ENCODE results near the gene TTLL4. TPM values are rescaled to one million over a fixed set of nuclear protein-coding genes. Genes with fewer than 3 reads are reported as not detected.

Gene TTLL4
- total and polyA plus RNA-seq, 2 of the 8 experiments (the other 6 are each of a cell fraction or from before 2014, with no cell fraction given): 71.1 to 105 TPM

- Histone ChIP-seq H3K4me2 (ENCODE audit: insufficient read depth in 1 of 2, low read depth in 2 of 2, low read length in 2 of 2) (no peak overlapping the region), H2BK12ac (ENCODE audit: low read depth, low read length) (no peak overlapping the region), H3K79me1 (ENCODE audit: low read depth, low read length) (peaks cover 2% of the 10 kb centered on the region; the same call in 1 of the 2 replicates), H2BK15ac (ENCODE audit: low read length) (no peak overlapping the region), H3K36me3 (ENCODE audit: control insufficient read depth in 2 of 4, insufficient read depth in 4 of 4, low read length in 3 of 4) (peaks cover 22 to 80% (median 48%) of the 10 kb centered on the region in 4 experiments), H3K18ac (ENCODE audit: extremely low read depth, low read length) (no peak overlapping the region), H3K9ac (replicated peaks in 1 of 4; ENCODE audit: extremely low read depth in 1 of 4, low read depth in 3 of 4, low read length in 3 of 4) (no peak overlapping the region), H4K8ac (ENCODE audit: extremely low read depth, insufficient read depth, low read length) (no peak overlapping the region), H3K79me2 (ENCODE audit: control insufficient read depth in 1 of 2, insufficient read depth in 2 of 2, low read length in 2 of 2) (no peaks in the 10 kb centered on the region), H3K27me3 (replicated peaks in 1 of 4; ENCODE audit: control insufficient read depth in 3 of 4, extremely low read depth in 1 of 4, insufficient read depth in 3 of 4, low read length in 3 of 4) (no peaks in the 10 kb centered on the region), H4K91ac (replicated peaks; ENCODE audit: insufficient read length, low read length) (no peak overlapping the region), H3K4ac (replicated peaks; ENCODE audit: insufficient read length, low read depth, low read length) (no peak overlapping the region), H3K23me2 (ENCODE audit: low read depth, low read length) (no peaks in the 10 kb centered on the region), H3K4me1 (replicated peaks in 1 of 4; ENCODE audit: control insufficient read depth in 3 of 4, insufficient read depth in 4 of 4, low read length in 3 of 4) (no peaks in the 10 kb centered on the region), H3K23ac (ENCODE audit: insufficient read length) (no peak overlapping the region), H4K20me1 (replicated peaks in 1 of 2; ENCODE audit: control insufficient read depth in 1 of 2, insufficient read depth in 2 of 2, low read length in 2 of 2) (peaks cover 2 to 3% of the 10 kb centered on the region in 2 experiments), H2BK20ac (ENCODE audit: low read length) (no peak overlapping the region), H3K9me3 (ENCODE audit: insufficient read depth in 2 of 2, low read depth in 1 of 2, low read length in 1 of 2) (no peaks in the 10 kb centered on the region), H2BK120ac (replicated peaks; ENCODE audit: low read depth, low read length) (no peak overlapping the region), H2AK5ac (ENCODE audit: low read depth, low read length) (no peak overlapping the region), H3K4me3 (ENCODE audit: extremely low read depth in 1 of 4, insufficient read depth in 2 of 4, low read depth in 3 of 4, low read length in 4 of 4) (no peak overlapping the region), H4K5ac (ENCODE audit: insufficient read length, low read depth, low read length) (no peak overlapping the region), H2BK5ac (ENCODE audit: low read depth, low read length) (no peak overlapping the region), H3K56ac (replicated peaks; ENCODE audit: insufficient read length, low read depth, low read length) (no peak overlapping the region), H2AFZ (ENCODE audit: low read length) (no peak overlapping the region), H3K27ac (ENCODE audit: low read depth, low read length) (no peak overlapping the region), H3K14ac (ENCODE audit: insufficient read length) (no peak overlapping the region)
- no peak for TF ChIP-seq TBP (IDR thresholded peaks at IDR 0.05; ENCODE audit: low read depth, low read length)
- TF ChIP-seq TAF7 (optimal IDR thresholded peaks at IDR 0.05; ENCODE audit: borderline replicate concordance, low read depth, low read length): no peak
- no peak for TF ChIP-seq KDM5A (IDR thresholded peaks at IDR 0.05; ENCODE audit: low read length)
- TF ChIP-seq SIN3A (conservative IDR thresholded peaks at IDR 0.05 in 1 of 2, IDR thresholded peaks at IDR 0.05 in 1 of 2; ENCODE audit: low read depth in 1 of 2, low read length in 2 of 2): no peak
- no peak for TF ChIP-seq SIX5 (IDR thresholded peaks at IDR 0.05; ENCODE audit: low read depth, low read length)
- no peak for TF ChIP-seq RBBP5 (IDR thresholded peaks at IDR 0.05; ENCODE audit: borderline replicate concordance, low read depth, low read length)
- TF ChIP-seq KDM1A (IDR thresholded peaks at IDR 0.05; ENCODE audit: borderline replicate concordance, low read length): no peak
- no peak for TF ChIP-seq CEBPB (IDR thresholded peaks at IDR 0.05; ENCODE audit: low read depth, low read length)
- 91 to 100% methylated on average over 1 to 3 of the region's 3 CpGs for WGBS, 2 experiments (ENCODE audit: extremely low coverage in 1 of 2, insufficient coverage in 1 of 2, insufficient read length in 1 of 2, insufficient replicate concordance in 2 of 2, low coverage in 1 of 2, low lambda C conversion rate in 2 of 2, missing lambda C conversion rate in 1 of 2)
- POLR2A ChIA-PET (ENCODE audit: partially characterized antibody): interaction anchor here (1.5 kb wide), 1 partner anchor 10 kb away, joined by 4 read pairs; no protein-coding TSS in a partner anchor
- CTCF ChIA-PET (ENCODE audit: partially characterized antibody): interaction anchor here (0.9 to 7.8 kb wide), 3 partner anchors 17 to 103 kb away, joined by 3 to 39 read pairs (median 5); no protein-coding TSS in a partner anchor
- FAIRE-seq (no peak), DNase-seq (ENCODE audit: low read depth in 1 of 2, low spot score in 2 of 2) (no peak)
These were observed 34.0 kb downstream of the TTLL4 start for GRCh38 chr2:218744615-218745014.

Measured in H1 (cell line).